Ovary (tissue), 3 donors: ENCODE measurements around the gene SMG1.
"Not testable (repeated sequence)": the region's sequence is repeated elsewhere in the genome, so short reads cannot be mapped to it uniquely, and the experiment has no call there.

Source experiments
- CTCF ChIP-seq, 3 donors: fragments of 450-650 bp in 2 of 3; fragments of 200-600 bp in 1 of 3; IDR thresholded peaks; one replicate each; pipeline versions ENCODE4 v1.5.1 to v1.8.0; 2016 to 2022; ENCODE audit warnings: antibody characterized with exemption in 3 of 3, mild to moderate bottlenecking in 1 of 3
- POLR2A ChIP-seq: fragments of 450-650 bp; IDR thresholded peaks from one replicate; pipeline ENCODE4 v1.6.1; 2017; ENCODE audit warnings: antibody characterized with exemption, mild to moderate bottlenecking, moderate library complexity
- donor health status: DM: no; HTN: no; CAD: no.

DNA sequence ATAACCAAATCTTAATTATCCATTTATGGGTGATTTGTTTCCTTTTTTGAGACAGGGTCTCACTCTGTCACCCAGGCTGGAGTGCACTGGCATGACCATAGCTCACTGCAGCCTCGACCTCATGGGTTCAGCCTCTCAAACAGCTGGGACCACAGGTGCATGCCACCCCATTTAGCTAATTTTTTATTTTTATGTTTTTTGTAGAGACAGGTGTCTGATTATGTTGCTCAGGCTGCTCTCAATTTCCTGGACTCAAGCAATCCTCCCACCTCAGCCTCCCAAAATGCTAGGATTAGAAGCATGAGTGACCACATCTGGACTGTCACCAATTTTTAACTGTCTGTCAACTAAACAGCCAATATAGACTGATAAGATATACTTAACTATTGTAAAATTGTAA lies 25.0 kb downstream of the SMG1 start:
- TF ChIP-seq POLR2A; CTCF (IDR thresholded peaks at IDR 0.05): not testable (repeated sequence)
